Neural cell (in vitro differentiated cells): Measurements from ENCODE around the gene ETV6.

Source experiments
- CTCF ChIP-seq: fragments of 450-650 bp; IDR thresholded peaks from 2 replicates; pipeline ENCODE4 v1.5.1; 2014; ENCODE audit warnings: antibody characterized with exemption, mild to moderate bottlenecking, moderate library complexity; ENCODE audit not compliant: poor library complexity, severe bottlenecking
- EP300 ChIP-seq: fragments of 450-650 bp; conservative IDR thresholded peaks from 2 replicates; pipeline ENCODE4 v1.6.1; 2014; ENCODE audit warnings: antibody characterized with exemption, mild to moderate bottlenecking, moderate library complexity; ENCODE audit not compliant: poor library complexity, severe bottlenecking
- POLR2AphosphoS5 ChIP-seq: IDR thresholded peaks from 2 replicates; pipeline ENCODE4 v1.6.1; 2012
- SMC3 ChIP-seq: fragments of 450-650 bp; conservative IDR thresholded peaks from 2 replicates; pipeline ENCODE4 v1.6.1; 2014; ENCODE audit warnings: antibody characterized with exemption, mild to moderate bottlenecking, moderate library complexity; ENCODE audit not compliant: poor library complexity
- TAF1 ChIP-seq: IDR thresholded peaks from 2 replicates; pipeline ENCODE4 v1.6.1; 2012; ENCODE audit warnings: low read depth
- TF ChIP-seq, protein P1 (sequence below): IDR thresholded peaks from 2 replicates; pipeline ENCODE4 v1.6.1; 2012; ENCODE audit warnings: borderline replicate concordance

DNA sequence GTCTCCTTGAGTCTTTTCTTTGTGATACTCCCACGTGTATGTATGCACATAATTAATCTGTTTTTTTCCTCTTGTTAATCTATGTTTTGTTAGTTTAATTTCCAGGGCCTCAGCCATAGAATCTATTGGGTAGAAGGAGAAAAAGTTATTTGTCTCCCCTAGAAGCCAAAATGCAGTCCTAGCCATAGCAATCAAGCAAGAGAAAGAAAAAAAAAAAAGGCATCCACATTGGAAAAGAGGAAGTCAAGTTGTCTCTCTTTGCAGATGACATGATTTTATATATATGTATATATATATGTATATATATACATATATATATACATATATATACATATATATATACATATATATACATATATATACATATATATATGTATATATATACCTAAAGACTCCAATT lies 25.4 kb upstream of the ETV6 start:
- TF ChIP-seq TAF1, result no peak
- TF ChIP-seq CTCF, result no peak
- no peak for TF ChIP-seq POLR2AphosphoS5
- no peak for TF ChIP-seq SMC3
- TF ChIP-seq, protein P1, sequence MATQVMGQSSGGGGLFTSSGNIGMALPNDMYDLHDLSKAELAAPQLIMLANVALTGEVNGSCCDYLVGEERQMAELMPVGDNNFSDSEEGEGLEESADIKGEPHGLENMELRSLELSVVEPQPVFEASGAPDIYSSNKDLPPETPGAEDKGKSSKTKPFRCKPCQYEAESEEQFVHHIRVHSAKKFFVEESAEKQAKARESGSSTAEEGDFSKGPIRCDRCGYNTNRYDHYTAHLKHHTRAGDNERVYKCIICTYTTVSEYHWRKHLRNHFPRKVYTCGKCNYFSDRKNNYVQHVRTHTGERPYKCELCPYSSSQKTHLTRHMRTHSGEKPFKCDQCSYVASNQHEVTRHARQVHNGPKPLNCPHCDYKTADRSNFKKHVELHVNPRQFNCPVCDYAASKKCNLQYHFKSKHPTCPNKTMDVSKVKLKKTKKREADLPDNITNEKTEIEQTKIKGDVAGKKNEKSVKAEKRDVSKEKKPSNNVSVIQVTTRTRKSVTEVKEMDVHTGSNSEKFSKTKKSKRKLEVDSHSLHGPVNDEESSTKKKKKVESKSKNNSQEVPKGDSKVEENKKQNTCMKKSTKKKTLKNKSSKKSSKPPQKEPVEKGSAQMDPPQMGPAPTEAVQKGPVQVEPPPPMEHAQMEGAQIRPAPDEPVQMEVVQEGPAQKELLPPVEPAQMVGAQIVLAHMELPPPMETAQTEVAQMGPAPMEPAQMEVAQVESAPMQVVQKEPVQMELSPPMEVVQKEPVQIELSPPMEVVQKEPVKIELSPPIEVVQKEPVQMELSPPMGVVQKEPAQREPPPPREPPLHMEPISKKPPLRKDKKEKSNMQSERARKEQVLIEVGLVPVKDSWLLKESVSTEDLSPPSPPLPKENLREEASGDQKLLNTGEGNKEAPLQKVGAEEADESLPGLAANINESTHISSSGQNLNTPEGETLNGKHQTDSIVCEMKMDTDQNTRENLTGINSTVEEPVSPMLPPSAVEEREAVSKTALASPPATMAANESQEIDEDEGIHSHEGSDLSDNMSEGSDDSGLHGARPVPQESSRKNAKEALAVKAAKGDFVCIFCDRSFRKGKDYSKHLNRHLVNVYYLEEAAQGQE, result no peak
- TF ChIP-seq EP300, result no peak
